K562 (cell line): Measurements from ENCODE around the gene HSPA2. TPM values are rescaled to one million over a fixed set of nuclear protein-coding genes. Genes with fewer than 3 reads are reported as not detected.

Experiments used
- ARID2 ChIP-seq: fragments of 450-650 bp; IDR thresholded peaks from 2 replicates; pipeline ENCODE4 v1.6.1; 2017; ENCODE audit warnings: antibody characterized with exemption, mild to moderate bottlenecking
- CEBPG ChIP-seq, 3 experiments: fragments of 200-800 bp in 1 of 3; sonication (Bioruptor generic) in 1 of 3; sonication (generic) in 1 of 3; formaldehyde crosslinking in 1 of 3; IDR thresholded peaks in 2 of 3; conservative IDR thresholded peaks in 1 of 3; 2 replicates each; pipeline versions ENCODE4 v1.6.1 to v1.8.0; 2016 to 2022; ENCODE audit warnings: missing compliant biosample characterization in 2 of 3, missing genetic modification characterization in 2 of 3, mild to moderate bottlenecking in 1 of 3, missing genetic modification reagents in 1 of 3
- CHD7 ChIP-seq: fragments of 200-600 bp; sonication (generic); IDR thresholded peaks from one replicate; pipeline ENCODE4 v1.6.1; 2012; ENCODE audit warnings: mild to moderate bottlenecking, low read depth, low read length, inconsistent platforms
- CTBP1 ChIP-seq: fragments of 450-650 bp; IDR thresholded peaks from 2 replicates; pipeline ENCODE4 v1.6.1; 2016; ENCODE audit warnings: borderline replicate concordance
- DEAF1 ChIP-seq: fragments of 450-650 bp; formaldehyde crosslinking; IDR thresholded peaks from 2 replicates; pipeline ENCODE4 v1.4.0; 2020; ENCODE audit warnings: mild to moderate bottlenecking, moderate library complexity
- ELF1 ChIP-seq: fragments of 200-800 bp; sonication (Bioruptor generic); IDR thresholded peaks from 2 replicates; pipeline ENCODE4 v1.6.1; 2016; ENCODE audit warnings: missing genetic modification characterization, missing compliant biosample characterization
- FOXK1 ChIP-seq: sonication (generic); formaldehyde crosslinking; IDR thresholded peaks from 2 replicates; pipeline ENCODE4 v1.8.0; 2022; ENCODE audit warnings: missing genetic modification reagents, mild to moderate bottlenecking, borderline replicate concordance
- GABPA ChIP-seq: fragments of 200-800 bp; sonication (Bioruptor generic); conservative IDR thresholded peaks from 2 replicates; pipeline ENCODE4 v1.6.1; 2016; ENCODE audit warnings: low read depth, missing genetic modification characterization, missing compliant biosample characterization
- MXI1 ChIP-seq: IDR thresholded peaks from 2 replicates; pipeline ENCODE4 v1.6.1; 2011; ENCODE audit warnings: low read depth, mild to moderate bottlenecking, improper control_type of control experiment, low read length
- NFYB ChIP-seq: IDR thresholded peaks from 2 replicates; pipeline ENCODE4 v1.6.1; 2011; ENCODE audit warnings: mild to moderate bottlenecking, moderate library complexity; ENCODE audit not compliant: insufficient read length; ENCODE audit errors: extremely low read depth
- THRB ChIP-seq: fragments of 450-650 bp; formaldehyde crosslinking; conservative IDR thresholded peaks from 2 replicates; pipeline ENCODE4 v1.4.0; 2022; ENCODE audit warnings: mild to moderate bottlenecking, missing genetic modification characterization
- polyA plus RNA-seq, 8 experiments: library from polyadenylated mRNA; depleted of rRNA in 4 of 8; stranded (reverse) in 5 of 8; unstranded in 3 of 8; fragments of >200 nt; fragmentation: Nextera tagmentation in 2 of 8; fragmentation: Illumina TruSeq in 1 of 8; extraction: Ambion mirVana in 2 of 8; extraction: Trizol in 1 of 8; gene quantifications; 2 replicates each; pipeline versions ENCODE4 v1.2.1 to v1.2.3, GENCODE V29; 2011 to 2014; ENCODE audit warnings: inconsistent platforms in 1 of 8, missing spikeins in 1 of 8
- total RNA-seq, 7 experiments: library from RNA; depleted of rRNA in 6 of 7; stranded (reverse); fragments of >200 nt in 6 of 7; fragmentation: Illumina TruSeq in 2 of 7; extraction: Trizol in 2 of 7; gene quantifications; 2 replicates each; pipeline versions ENCODE4 v1.2.1 to v1.2.3, GENCODE V29; 2011 to 2021; ENCODE audit warnings: low replicate concordance in 1 of 7

Gene HSPA2
- total and polyA plus RNA-seq, 9 of the 15 experiments (the other 6 are each of a cell fraction or from before 2014, with no cell fraction given) = not detected

DNA sequence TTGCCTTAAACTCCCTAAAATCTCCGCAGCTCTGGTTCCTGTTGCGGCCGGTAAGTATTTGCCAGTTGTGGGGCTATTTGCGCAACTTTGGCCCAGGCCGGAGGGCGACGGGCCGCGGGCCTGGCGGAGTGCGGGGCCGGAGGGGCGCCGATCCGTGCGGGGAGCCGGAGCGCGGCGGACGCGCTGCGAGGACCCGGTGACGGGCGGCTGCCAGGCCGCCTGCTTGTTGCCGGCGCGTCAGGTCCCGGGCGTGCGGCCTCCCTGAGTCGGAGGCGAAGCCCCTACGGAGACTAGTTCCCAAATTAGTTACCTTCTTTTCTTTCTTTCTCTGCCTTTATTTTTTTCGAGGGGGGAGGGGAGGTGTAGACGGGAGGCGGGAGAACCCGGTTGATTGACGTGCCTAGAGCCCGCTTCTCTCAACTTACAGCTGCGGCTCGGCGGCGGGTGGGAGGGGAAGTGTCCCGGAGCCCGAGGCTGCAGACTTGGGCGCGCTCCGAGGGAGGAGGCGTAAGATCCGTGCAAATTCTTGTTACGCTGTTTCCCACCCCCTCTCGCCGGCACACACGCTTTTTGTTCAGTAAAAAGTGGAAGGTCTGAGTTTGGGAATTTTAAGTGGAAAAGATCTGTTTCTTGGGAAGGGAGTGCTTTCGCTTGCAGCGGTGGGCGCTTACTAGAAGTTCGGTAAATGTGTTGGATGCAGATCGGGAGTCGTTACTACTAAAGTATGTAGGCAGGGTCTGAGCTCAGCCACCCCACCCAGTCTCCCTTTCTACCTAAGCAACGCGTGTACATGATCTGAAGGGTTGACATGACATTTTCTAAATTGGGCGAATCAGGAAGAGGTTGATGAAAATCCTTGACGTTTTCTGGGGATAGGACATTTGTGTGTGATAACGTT, 35.4 kb upstream of the HSPA2 start (continued):
- TF ChIP-seq CTBP1 (peak; percentile 73; the same call in 1 of the 2 replicates), DEAF1 (CRISPR knock-in tag) (0 out of 2 replicates have a peak, but pooled peaks have one; percentile 18), NFYB (no peak), MXI1 (no peak), ARID2 (no peak), GABPA (tag) (peak; percentile 51), ELF1 (tag) (0 out of 2 replicates have a peak, but pooled peaks have one; percentile 6), FOXK1 (CRISPR knock-in tag) (no peak), THRB (no peak), CHD7 (peak; percentile 75), CEBPG (CRISPR knock-in tag; IDR thresholded peaks at IDR 0.05) (no peak), CEBPG (tag; conservative IDR thresholded peaks at IDR 0.05 in 1 of 2, IDR thresholded peaks at IDR 0.05 in 1 of 2) (peak in 1 of 2 experiments; percentile 35; a peak in 3 of 4 replicates)
